ENCODE results near the gene LPP. TPM values are rescaled to one million over a fixed set of nuclear protein-coding genes. Genes with fewer than 3 reads are reported as not detected.

Gene LPP
- total RNA-seq, 5 donors from 2014 or later (not counting 1 experiment from before 2014, with no cell fraction given): 23.8 to 82.6 (median 39.3) TPM

DNA sequence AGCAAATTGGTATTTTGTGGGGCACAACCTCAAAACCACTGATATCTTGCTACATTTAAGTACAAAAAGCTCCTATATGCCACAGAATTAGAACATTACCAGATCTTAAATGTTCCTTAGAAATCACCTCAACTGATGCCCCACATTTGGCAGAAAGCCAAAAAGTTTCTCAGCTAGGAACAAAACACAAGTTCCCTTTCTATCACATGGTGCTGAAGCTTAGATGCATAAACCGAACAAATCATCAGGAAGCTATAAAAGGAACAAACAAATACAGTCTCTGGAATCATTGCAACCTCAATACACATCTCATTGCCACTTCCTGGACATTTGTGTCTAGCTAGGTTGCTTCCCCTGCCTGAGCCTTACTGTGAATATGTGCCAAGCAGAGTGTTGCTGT is 492.6 kb downstream of the LPP start:
- ATAC-seq (replicated peaks in 1 of 4) (no peak), DNase-seq (peak in 1 of 35 experiments; percentile 23)
- no peaks in the 10 kb centered on the region for H3K27me3 Mint-ChIP-seq
- H3K4me3 Mint-ChIP-seq: no peak overlapping the region
- H3K4me3 ChIP-seq (ENCODE audit: control insufficient read depth in 1 of 2, extremely low read depth in 1 of 2, low read length in 1 of 2): no peak overlapping the region
- peaks cover 0 to 13% (median 5%) of the 10 kb centered on the region in 3 donors for H3K4me1 Mint-ChIP-seq
- H3K9me3 Mint-ChIP-seq: peaks cover 0 to 5% (median 0%) of the 10 kb centered on the region in 3 donors
- ChIA-PET CTCF (interaction anchor here in 1 of 2 donors (1.5 kb wide), 1 partner anchor 17 kb away, joined by 4 read pairs; no protein-coding TSS in a partner anchor), POLR2A (no interaction called here)
- H3K27ac ChIP-seq (ENCODE audit: low read length): no peak overlapping the region
- no peaks in the 10 kb centered on the region for H3K36me3 ChIP-seq (ENCODE audit: control insufficient read depth in 2 of 2, extremely low read depth in 1 of 2, insufficient read depth in 1 of 2, low read length in 1 of 2)
- H3K27ac Mint-ChIP-seq: no peak overlapping the region
- H3K4me1 ChIP-seq (ENCODE audit: control insufficient read depth in 1 of 2, extremely low read depth in 1 of 2, insufficient read depth in 2 of 2, low read length in 2 of 2): peaks cover 0 to 2% of the 10 kb centered on the region in 2 experiments
- no peaks in the 10 kb centered on the region for H3K27me3 ChIP-seq (replicated peaks in 1 of 2; ENCODE audit: control insufficient read depth in 2 of 2, extremely low read depth in 1 of 2, insufficient read depth in 2 of 2, low read length in 1 of 2)
- WGBS (ENCODE audit: insufficient coverage): 0% methylated on average over 1 of the region's 1 CpG
- H3K36me3 Mint-ChIP-seq: peaks cover 16% of the 10 kb centered on the region
- no peaks in the 10 kb centered on the region for H3K9me3 ChIP-seq

DNA sequence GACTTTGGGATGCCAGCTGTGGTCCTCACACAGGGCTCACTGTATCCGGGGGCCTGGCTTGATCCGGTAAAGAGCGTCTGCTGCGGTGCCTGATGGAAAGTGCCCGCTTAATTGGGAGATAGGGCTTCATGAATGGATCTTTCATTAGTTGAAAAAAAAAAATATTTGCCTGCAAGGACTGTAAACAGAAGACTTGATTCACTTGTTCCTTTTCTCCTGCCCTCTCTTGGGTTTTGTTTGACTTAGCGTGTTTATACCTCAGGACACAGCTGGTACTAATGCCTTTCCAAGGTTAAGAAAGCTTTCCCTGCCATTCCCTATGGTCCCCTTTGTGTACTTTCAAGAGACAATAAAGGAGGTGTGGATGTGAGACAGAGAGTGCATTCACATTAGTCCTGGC is 493.3 kb downstream of the LPP start:
- DNase-seq: no peak
- Mint-ChIP-seq H3K4me1 (peaks cover 0 to 13% (median 5%) of the 10 kb centered on the region in 3 donors), H3K4me3 (no peak overlapping the region), H3K9me3 (peaks cover 0 to 5% (median 0%) of the 10 kb centered on the region in 3 donors), H3K27me3 (no peaks in the 10 kb centered on the region), H3K36me3 (peaks cover 20% of the 10 kb centered on the region), H3K27ac (no peak overlapping the region)
- Histone ChIP-seq H3K9me3 (no peaks in the 10 kb centered on the region), H3K4me3 (ENCODE audit: control insufficient read depth in 1 of 2, extremely low read depth in 1 of 2, low read length in 1 of 2) (no peak overlapping the region), H3K27me3 (replicated peaks in 1 of 2; ENCODE audit: control insufficient read depth in 2 of 2, extremely low read depth in 1 of 2, insufficient read depth in 2 of 2, low read length in 1 of 2) (no peaks in the 10 kb centered on the region), H3K27ac (ENCODE audit: low read length) (no peak overlapping the region), H3K4me1 (ENCODE audit: control insufficient read depth in 1 of 2, extremely low read depth in 1 of 2, insufficient read depth in 2 of 2, low read length in 2 of 2) (peaks cover 0 to 2% of the 10 kb centered on the region in 2 experiments), H3K36me3 (ENCODE audit: control insufficient read depth in 2 of 2, extremely low read depth in 1 of 2, insufficient read depth in 1 of 2, low read length in 1 of 2) (no peaks in the 10 kb centered on the region)
- 100% methylated on average over 4 of the region's 6 CpGs for WGBS (ENCODE audit: insufficient coverage)
- no peak for ATAC-seq (replicated peaks in 1 of 4)
- ChIA-PET CTCF (no interaction called here), POLR2A (no interaction called here)

DNA sequence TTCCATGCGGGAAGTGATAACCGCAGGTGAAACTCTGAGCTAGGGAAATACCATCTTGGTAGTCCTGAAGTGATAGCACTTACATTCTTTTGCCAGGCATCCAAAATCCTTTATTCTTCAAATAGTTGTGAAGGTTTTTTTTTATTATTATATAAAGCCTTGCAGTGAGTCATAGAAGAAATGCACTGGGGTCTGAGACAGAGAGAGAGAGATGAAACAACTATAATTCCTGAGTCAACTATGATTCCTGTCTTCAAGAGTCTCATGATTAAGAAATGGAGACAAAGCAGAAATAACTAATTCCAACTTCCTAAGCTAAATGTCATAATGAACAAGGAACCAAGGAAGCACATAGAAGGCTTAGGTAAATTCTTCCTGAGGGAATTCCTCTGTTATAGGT is 495.6 kb downstream of the LPP start:
- H3K27me3 ChIP-seq (replicated peaks in 1 of 2; ENCODE audit: control insufficient read depth in 2 of 2, extremely low read depth in 1 of 2, insufficient read depth in 2 of 2, low read length in 1 of 2): no peaks in the 10 kb centered on the region
- H3K9me3 Mint-ChIP-seq: peaks cover 0 to 5% (median 0%) of the 10 kb centered on the region in 3 donors
- H3K4me1 ChIP-seq (ENCODE audit: control insufficient read depth in 1 of 2, extremely low read depth in 1 of 2, insufficient read depth in 2 of 2, low read length in 2 of 2): peaks cover 0 to 2% of the 10 kb centered on the region in 2 experiments
- peaks cover 27% of the 10 kb centered on the region for H3K36me3 Mint-ChIP-seq
- ATAC-seq (replicated peaks in 1 of 4) (no peak), DNase-seq (no peak)
- H3K9me3 ChIP-seq: no peaks in the 10 kb centered on the region
- POLR2A ChIA-PET: interaction anchor here in 1 of 2 donors (0.5 kb wide), 1 partner anchor 8 kb away, joined by 3 read pairs; no protein-coding TSS in a partner anchor
- H3K27me3 Mint-ChIP-seq: no peaks in the 10 kb centered on the region
- no peak overlapping the region for H3K27ac Mint-ChIP-seq
- no peaks in the 10 kb centered on the region for H3K36me3 ChIP-seq (ENCODE audit: control insufficient read depth in 2 of 2, extremely low read depth in 1 of 2, insufficient read depth in 1 of 2, low read length in 1 of 2)
- CTCF ChIA-PET: interaction anchor here in 1 of 2 donors (0.6 kb wide), 1 partner anchor 327 kb away, joined by 4 read pairs; no protein-coding TSS in a partner anchor
- no peak overlapping the region for H3K4me3 Mint-ChIP-seq
- no peak overlapping the region for H3K4me3 ChIP-seq (ENCODE audit: control insufficient read depth in 1 of 2, extremely low read depth in 1 of 2, low read length in 1 of 2)
- 100% methylated on average over 1 of the region's 2 CpGs for WGBS (ENCODE audit: insufficient coverage)
- peaks cover 0 to 13% (median 6%) of the 10 kb centered on the region in 3 donors for H3K4me1 Mint-ChIP-seq
- no peak overlapping the region for H3K27ac ChIP-seq (ENCODE audit: low read length)

DNA sequence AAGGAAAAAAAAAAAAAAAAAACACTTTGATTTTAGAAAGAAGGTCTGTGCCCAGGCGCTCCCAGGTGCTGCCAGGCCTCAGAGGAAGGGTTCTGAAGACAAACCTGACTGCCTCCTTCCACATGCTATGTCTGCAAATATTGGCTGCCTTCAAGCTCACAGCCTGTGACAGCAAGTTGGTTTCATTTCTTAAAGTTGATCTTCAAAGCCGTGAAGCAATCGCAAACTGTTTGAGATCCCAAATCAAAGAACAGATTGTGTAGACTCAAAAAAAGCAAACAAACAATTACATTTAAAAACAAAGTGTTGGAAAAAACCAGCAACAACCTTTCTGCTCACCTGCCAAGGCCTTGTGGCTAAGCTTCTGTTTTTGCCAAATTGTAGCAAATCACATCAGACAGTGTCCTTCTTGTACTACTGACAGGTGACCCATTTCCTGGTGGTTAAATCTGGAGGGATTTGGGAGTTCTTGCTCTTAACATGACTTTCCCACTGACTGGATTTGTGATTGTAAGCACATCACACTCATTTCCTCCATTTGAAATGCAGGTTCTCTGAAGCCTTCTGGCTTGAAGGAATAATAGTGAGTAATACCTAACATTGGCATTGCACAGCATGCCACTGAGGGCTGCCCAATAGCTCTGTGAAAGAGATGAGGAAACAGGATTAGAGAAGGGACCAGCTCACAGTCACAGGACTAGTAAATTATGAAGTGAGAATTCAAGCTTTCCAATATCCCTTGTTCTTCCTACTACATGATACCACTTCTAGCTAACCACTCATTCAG is 502.4 kb downstream of the LPP start:
- Histone ChIP-seq H3K36me3 (ENCODE audit: control insufficient read depth in 2 of 2, extremely low read depth in 1 of 2, insufficient read depth in 1 of 2, low read length in 1 of 2) (no peaks in the 10 kb centered on the region), H3K27ac (ENCODE audit: low read length) (no peak overlapping the region), H3K4me1 (ENCODE audit: control insufficient read depth in 1 of 2, extremely low read depth in 1 of 2, insufficient read depth in 2 of 2, low read length in 2 of 2) (no peaks in the 10 kb centered on the region), H3K9me3 (no peaks in the 10 kb centered on the region), H3K4me3 (ENCODE audit: control insufficient read depth in 1 of 2, extremely low read depth in 1 of 2, low read length in 1 of 2) (no peak overlapping the region), H3K27me3 (replicated peaks in 1 of 2; ENCODE audit: control insufficient read depth in 2 of 2, extremely low read depth in 1 of 2, insufficient read depth in 2 of 2, low read length in 1 of 2) (no peaks in the 10 kb centered on the region)
- H3K9me3 Mint-ChIP-seq: peaks cover 0 to under 1% (median 0%) of the 10 kb centered on the region in 3 donors
- DNase-seq (no peak), ATAC-seq (replicated peaks in 1 of 4) (no peak)
- ChIA-PET POLR2A (no interaction called here), CTCF (interaction anchor here in 1 of 2 donors (0.7 kb wide), 1 partner anchor 593 kb away, joined by 4 read pairs; no protein-coding TSS in a partner anchor)
- H3K4me3 Mint-ChIP-seq: no peak overlapping the region
- peaks cover 12% of the 10 kb centered on the region for H3K36me3 Mint-ChIP-seq
- no peaks in the 10 kb centered on the region for H3K27me3 Mint-ChIP-seq
- 82% methylated on average over 2 of the region's 3 CpGs for WGBS (ENCODE audit: insufficient coverage)
- peaks cover 3 to 7% (median 6%) of the 10 kb centered on the region in 3 donors for H3K4me1 Mint-ChIP-seq
- no peak overlapping the region for H3K27ac Mint-ChIP-seq

DNA sequence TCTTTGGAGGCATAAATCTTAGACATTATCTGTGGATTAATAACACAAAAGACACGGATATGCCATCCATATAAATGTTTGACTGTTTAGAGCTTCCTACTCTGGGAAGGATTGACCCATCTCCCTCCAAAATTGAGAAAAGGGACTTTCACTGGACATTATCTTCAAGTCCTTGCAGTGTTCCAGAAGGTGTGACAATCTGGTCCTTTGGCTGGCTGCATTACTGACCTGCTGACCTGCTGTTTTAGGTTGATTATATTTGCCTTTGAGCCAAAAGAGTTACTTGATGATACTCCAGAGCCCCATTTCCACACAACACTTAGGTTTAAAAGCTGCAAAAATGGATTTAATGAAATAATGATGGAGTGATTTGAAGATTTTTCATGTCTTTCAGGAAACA is 504.6 kb downstream of the LPP start:
- Histone ChIP-seq H3K36me3 (ENCODE audit: control insufficient read depth in 2 of 2, extremely low read depth in 1 of 2, insufficient read depth in 1 of 2, low read length in 1 of 2) (no peaks in the 10 kb centered on the region), H3K9me3 (no peaks in the 10 kb centered on the region), H3K4me1 (ENCODE audit: control insufficient read depth in 1 of 2, extremely low read depth in 1 of 2, insufficient read depth in 2 of 2, low read length in 2 of 2) (no peaks in the 10 kb centered on the region), H3K27ac (ENCODE audit: low read length) (no peak overlapping the region), H3K27me3 (replicated peaks in 1 of 2; ENCODE audit: control insufficient read depth in 2 of 2, extremely low read depth in 1 of 2, insufficient read depth in 2 of 2, low read length in 1 of 2) (no peaks in the 10 kb centered on the region), H3K4me3 (ENCODE audit: control insufficient read depth in 1 of 2, extremely low read depth in 1 of 2, low read length in 1 of 2) (no peak overlapping the region)
- H3K27me3 Mint-ChIP-seq: no peaks in the 10 kb centered on the region
- H3K4me3 Mint-ChIP-seq: no peak overlapping the region
- peaks cover 3 to 7% (median 6%) of the 10 kb centered on the region in 3 donors for H3K4me1 Mint-ChIP-seq
- ATAC-seq (replicated peaks in 1 of 4) (no peak), DNase-seq (no peak)
- CTCF ChIA-PET: no interaction called here
- H3K36me3 Mint-ChIP-seq: no peaks in the 10 kb centered on the region
- H3K9me3 Mint-ChIP-seq: no peaks in the 10 kb centered on the region
- POLR2A ChIA-PET: interaction anchor here in 1 of 2 donors (0.5 to 0.8 kb wide), 2 partner anchors 57 to 896 kb away, joined by 3 to 5 read pairs; no protein-coding TSS in a partner anchor
- H3K27ac Mint-ChIP-seq: no peak overlapping the region
- no CpG with 5 or more reads among the region's 1 CpG for WGBS (ENCODE audit: insufficient coverage)

DNA sequence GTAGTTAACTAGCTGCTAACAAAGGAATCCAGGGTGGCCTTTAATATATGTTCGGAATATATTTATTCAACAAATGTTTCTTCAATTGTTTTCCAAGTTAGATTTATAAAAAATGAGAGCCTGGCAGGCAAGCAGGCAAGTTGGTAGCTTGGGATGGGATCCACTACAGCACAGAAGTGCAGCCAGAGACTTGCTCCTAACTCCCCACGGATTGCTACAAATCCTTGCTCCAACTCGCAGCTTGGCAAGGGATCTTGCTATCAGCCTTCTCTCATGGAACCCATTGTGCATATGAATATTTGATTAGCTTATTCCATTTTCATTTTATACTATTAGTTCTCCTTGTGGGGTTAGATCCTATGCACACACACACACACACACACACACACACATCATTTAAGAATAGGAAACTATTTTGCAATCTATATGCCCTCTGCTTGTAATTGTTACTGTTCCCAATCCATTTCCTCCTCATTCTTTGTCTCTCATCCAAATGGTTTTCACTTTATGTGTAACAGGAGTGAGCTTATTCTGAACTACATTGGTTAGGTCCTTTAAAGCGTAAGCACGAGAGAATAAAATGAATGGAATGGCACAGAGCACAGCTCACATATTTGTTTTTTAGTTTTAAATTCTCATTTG is 505.6 kb downstream of the LPP start:
- Mint-ChIP-seq H3K27ac (no peak overlapping the region), H3K4me1 (peaks cover 3 to 7% (median 4%) of the 10 kb centered on the region in 3 donors), H3K9me3 (no peaks in the 10 kb centered on the region), H3K4me3 (no peak overlapping the region), H3K36me3 (no peaks in the 10 kb centered on the region), H3K27me3 (no peaks in the 10 kb centered on the region)
- Histone ChIP-seq H3K4me1 (ENCODE audit: control insufficient read depth in 1 of 2, extremely low read depth in 1 of 2, insufficient read depth in 2 of 2, low read length in 2 of 2) (no peaks in the 10 kb centered on the region), H3K27me3 (replicated peaks in 1 of 2; ENCODE audit: control insufficient read depth in 2 of 2, extremely low read depth in 1 of 2, insufficient read depth in 2 of 2, low read length in 1 of 2) (no peaks in the 10 kb centered on the region), H3K9me3 (no peaks in the 10 kb centered on the region), H3K27ac (ENCODE audit: low read length) (no peak overlapping the region), H3K4me3 (ENCODE audit: control insufficient read depth in 1 of 2, extremely low read depth in 1 of 2, low read length in 1 of 2) (no peak overlapping the region), H3K36me3 (ENCODE audit: control insufficient read depth in 2 of 2, extremely low read depth in 1 of 2, insufficient read depth in 1 of 2, low read length in 1 of 2) (no peaks in the 10 kb centered on the region)
- no peak for ATAC-seq (replicated peaks in 1 of 4)
- ChIA-PET CTCF (interaction anchor here in 1 of 2 donors (0.6 to 1.2 kb wide), 2 partner anchors 182 to 922 kb away, joined by 3 read pairs; no protein-coding TSS in a partner anchor), POLR2A (interaction anchor here in 1 of 2 donors (0.7 kb wide), 1 partner anchor 79 kb away, joined by 4 read pairs; no protein-coding TSS in a partner anchor)
- no peak for DNase-seq
- no CpG with 5 or more reads among the region's 5 CpGs for WGBS (ENCODE audit: insufficient coverage)

All from T-cell (primary cell).